HG03159 (cell line): ENCODE results near the gene ENDOD1.
"Not testable (repeated sequence)": the region's sequence is repeated elsewhere in the genome, so short reads cannot be mapped to it uniquely, and the experiment has no call there.

Source experiments
- ATAC-seq: cut with Tn5 transposase; IDR thresholded peaks from one replicate; pipeline ENCODE4 v1.9.1; 2021; ENCODE audit warnings: mild to moderate bottlenecking, moderate library complexity; ENCODE audit not compliant: unreplicated experiment

The ENDOD1 gene

GRCh38 chr11:95100856-95101507, 11.3 kb downstream of the ENDOD1 start:
- ATAC-seq, result no peak

GRCh38 chr11:95101935-95102334, 12.3 kb downstream of the ENDOD1 start:
- ATAC-seq, result no peak

GRCh38 chr11:95102733-95103132, 13.1 kb downstream of the ENDOD1 start:
- ATAC-seq, result no peak

- no peak for ATAC-seq
These were observed 14.1 kb downstream of the ENDOD1 start for GRCh38 chr11:95103701-95104100.

- no peak for ATAC-seq
These were observed 14.6 kb downstream of the ENDOD1 start for GRCh38 chr11:95104121-95104830.

- ATAC-seq, result no peak
These were observed 15.2 kb downstream of the ENDOD1 start for GRCh38 chr11:95104856-95105255.

GRCh38 chr11:95108159-95108611, 18.5 kb downstream of the ENDOD1 start:
- ATAC-seq, result no peak

- no peak for ATAC-seq
These were observed 19.3 kb downstream of the ENDOD1 start for GRCh38 chr11:95108671-95109551.

GRCh38 chr11:95111471-95111870, 21.8 kb downstream of the ENDOD1 start:
- ATAC-seq, result not testable (repeated sequence)

- ATAC-seq, result no peak
These were observed 22.4 kb downstream of the ENDOD1 start for GRCh38 chr11:95111923-95112540.

- ATAC-seq, result no peak
These were observed 26.0 kb downstream of the ENDOD1 start for GRCh38 chr11:95115597-95115996.

GRCh38 chr11:95119361-95120060, 29.9 kb downstream of the ENDOD1 start:
- no peak for ATAC-seq

GRCh38 chr11:95121698-95122097, 32.1 kb downstream of the ENDOD1 start:
- ATAC-seq, result no peak

GRCh38 chr11:95123556-95123955, 33.9 kb downstream of the ENDOD1 start:
- ATAC-seq, result no peak

- ATAC-seq, result no peak
These were observed 39.0 kb downstream of the ENDOD1 start for GRCh38 chr11:95128602-95129001.

- ATAC-seq, result no peak
These were observed 43.3 kb downstream of the ENDOD1 start for GRCh38 chr11:95132956-95133355.

GRCh38 chr11:95134491-95134890, 44.8 kb downstream of the ENDOD1 start:
- ATAC-seq, result no peak

GRCh38 chr11:95135155-95135554, 45.5 kb downstream of the ENDOD1 start:
- ATAC-seq, result no peak

GRCh38 chr11:95135880-95136279, 46.2 kb downstream of the ENDOD1 start:
- ATAC-seq, result no peak

GRCh38 chr11:95136747-95137146, 47.1 kb downstream of the ENDOD1 start:
- ATAC-seq, result not testable (repeated sequence)
